SHP77 (cell line): ENCODE measurements around the gene LCOR.
"Not testable (repeated sequence)": the region's sequence is repeated elsewhere in the genome, so short reads cannot be mapped to it uniquely, and the experiment has no call there.

Experiments
- DNase-seq, 2 experiments: peaks; one replicate each; lab custom pipeline; 2025; lab: John Stamatoyannopoulos, UW

LCOR gene

GRCh38 chr10:97033841-97034240, 201.7 kb downstream of the LCOR start:
- not testable (repeated sequence) for DNase-seq

GRCh38 chr10:97034301-97034700, 202.2 kb downstream of the LCOR start:
- DNase-seq = no peak

- no peak for DNase-seq
Measured at GRCh38 chr10:97034958-97035769, 203.1 kb downstream of the LCOR start.

GRCh38 chr10:97037365-97038361, 205.6 kb downstream of the LCOR start:
- peak; percentile 77 to 87 for DNase-seq

- DNase-seq = no peak
Measured at GRCh38 chr10:97038688-97039087, 206.6 kb downstream of the LCOR start.

GRCh38 chr10:97039538-97040247, 207.6 kb downstream of the LCOR start:
- no peak for DNase-seq

- DNase-seq = no peak
Measured at GRCh38 chr10:97040248-97040584, 208.1 kb downstream of the LCOR start.

GRCh38 chr10:97040706-97041105, 208.6 kb downstream of the LCOR start:
- DNase-seq = no peak

GRCh38 chr10:97042081-97042480, 210.0 kb downstream of the LCOR start:
- no peak for DNase-seq

- no peak for DNase-seq
Measured at GRCh38 chr10:97042716-97043562, 210.8 kb downstream of the LCOR start.

- DNase-seq = no peak
Measured at GRCh38 chr10:97043563-97043855, 211.4 kb downstream of the LCOR start.
